NCI-H187 (cell line): ENCODE results near the gene MISFA.
"Not testable (repeated sequence)": the region's sequence is repeated elsewhere in the genome, so short reads cannot be mapped to it uniquely, and the experiment has no call there.

Experiments used
- DNase-seq, 2 experiments: peaks; one replicate each; lab custom pipeline; 2025; lab: John Stamatoyannopoulos, UW

Gene MISFA

GRCh38 chr11:18617688-18618341 is 18.2 kb downstream of the MISFA start:
- DNase-seq, result no peak

- DNase-seq, result no peak
Measured at GRCh38 chr11:18618342-18619025, 18.9 kb downstream of the MISFA start.

- no peak for DNase-seq
Measured at GRCh38 chr11:18623707-18624106, 24.1 kb downstream of the MISFA start.

- no peak for DNase-seq
Measured at GRCh38 chr11:18624161-18624560, 24.6 kb downstream of the MISFA start.

- no peak for DNase-seq
Measured at GRCh38 chr11:18632841-18633240, 33.3 kb downstream of the MISFA start.

- no peak for DNase-seq
Measured at GRCh38 chr11:18633256-18634139, 33.9 kb downstream of the MISFA start.

GRCh38 chr11:18634140-18635032 is 34.8 kb downstream of the MISFA start, which contains the start of gene SPTY2D1:
Gene SPTY2D1 (minus strand): TSS chr11:18634342. CDS start chr11:18634257, 85 bp downstream.
- DNase-seq, result peak; percentile 92 to 98

- DNase-seq, result no peak
Measured at GRCh38 chr11:18641677-18642076, 42.1 kb downstream of the MISFA start.

GRCh38 chr11:18643034-18643433 is 43.4 kb downstream of the MISFA start:
- not testable (repeated sequence) for DNase-seq

GRCh38 chr11:18650353-18650752 is 50.8 kb downstream of the MISFA start:
- no peak for DNase-seq

GRCh38 chr11:18650859-18651557 is 51.4 kb downstream of the MISFA start:
- DNase-seq, result no peak
